Stimulated activated CD8-positive, alpha-beta memory T cell treated with anti-CD3 and anti-CD28 coated beads, Interleukin-7, amount 100 ng/mL, for 48 hours (primary cell): Measurements from ENCODE around the gene THBS2.
"Not testable (repeated sequence)": the region's sequence is repeated elsewhere in the genome, so short reads cannot be mapped to it uniquely, and the experiment has no call there.

Experiments
- DNase-seq, 2 donors: peaks; one replicate each; pipeline ENCODE4 v3.0.0-alpha.2; 2020; ENCODE audit warnings: low read depth in 1 of 2; ENCODE audit errors: extremely low read depth in 1 of 2

Gene THBS2

DNA sequence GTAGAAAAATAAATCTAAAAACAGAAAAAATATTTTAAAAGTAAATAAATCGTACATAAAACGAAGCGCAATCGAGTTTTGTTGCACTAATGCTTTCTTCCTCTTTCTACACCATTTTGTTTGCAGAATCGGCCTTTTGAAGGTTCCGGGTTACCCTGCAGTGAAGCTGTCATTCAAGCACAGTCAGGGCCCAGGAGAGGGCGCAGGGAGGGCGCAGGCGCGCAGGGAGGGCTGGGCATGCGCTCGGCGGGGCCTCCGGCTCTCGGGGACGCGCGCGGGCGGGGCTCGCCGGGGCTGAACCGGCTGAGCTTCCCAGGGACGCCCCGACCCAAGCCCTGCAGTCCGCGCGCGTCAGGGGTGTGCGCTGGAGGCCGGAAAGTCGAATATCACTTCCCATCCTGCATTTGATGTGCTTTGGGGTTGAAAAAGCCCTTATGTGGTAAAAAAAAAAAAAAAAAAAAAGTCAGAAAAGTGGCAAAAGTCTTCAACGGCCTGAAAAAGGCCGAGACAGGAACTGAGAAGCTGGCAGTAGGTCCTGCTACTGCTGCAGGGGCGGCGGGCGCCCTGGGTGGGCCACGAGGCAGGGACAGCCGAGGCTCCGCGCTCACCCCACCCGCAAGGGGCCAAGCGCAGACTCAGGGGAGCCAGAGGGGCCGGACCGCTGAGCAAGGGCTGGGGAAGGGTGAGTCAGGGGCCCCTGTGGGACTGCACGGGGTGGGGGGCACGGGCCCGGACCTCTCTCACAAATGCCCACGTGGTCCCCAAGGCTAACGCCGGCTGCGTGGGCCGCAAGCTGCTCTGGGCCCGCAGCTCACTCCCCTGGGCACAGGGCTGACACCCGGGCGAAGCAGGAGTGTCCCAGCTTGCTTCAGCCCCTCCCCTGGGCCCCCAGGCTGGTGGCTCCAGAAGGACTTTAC is 40.5 kb downstream of the THBS2 start:
- DNase-seq, result peak; percentile 83 to 86

DNA sequence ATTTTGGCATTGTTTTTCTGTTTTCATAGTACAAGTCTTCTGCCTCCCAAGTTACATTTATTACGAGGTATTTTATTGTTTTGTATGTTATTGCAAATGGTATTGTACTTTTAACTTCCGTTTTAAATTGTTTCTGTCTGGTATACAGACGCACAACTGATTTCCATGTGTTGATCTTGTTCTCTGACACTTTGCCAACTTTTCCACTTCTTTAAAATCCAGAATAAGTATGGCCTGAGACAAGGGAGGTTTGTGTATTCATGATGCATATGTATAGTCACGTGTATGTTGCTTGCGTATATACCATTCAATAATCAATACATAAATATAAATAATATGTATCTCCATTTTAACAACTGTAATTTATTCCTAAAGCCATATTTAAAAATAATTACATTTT is 41.2 kb downstream of the THBS2 start:
- DNase-seq, result no peak

DNA sequence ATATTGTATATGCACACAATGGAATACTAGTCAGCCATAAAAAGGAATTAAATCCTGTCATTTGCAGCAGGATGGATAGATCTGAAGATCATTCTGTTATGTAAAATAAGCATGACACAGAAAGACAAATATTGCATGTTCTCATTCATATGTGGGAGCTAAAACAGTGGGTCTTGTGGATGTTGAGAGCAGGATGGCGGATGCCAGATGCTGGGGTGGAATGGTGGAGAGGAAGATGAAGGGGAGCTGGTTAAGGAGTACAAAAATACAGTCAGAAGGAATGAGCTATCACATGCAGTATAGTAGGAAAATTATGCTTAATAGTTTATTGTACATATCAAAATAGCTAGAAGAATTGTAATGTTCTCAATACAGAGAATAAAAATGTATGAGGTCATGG is 41.8 kb downstream of the THBS2 start:
- DNase-seq, result no peak

DNA sequence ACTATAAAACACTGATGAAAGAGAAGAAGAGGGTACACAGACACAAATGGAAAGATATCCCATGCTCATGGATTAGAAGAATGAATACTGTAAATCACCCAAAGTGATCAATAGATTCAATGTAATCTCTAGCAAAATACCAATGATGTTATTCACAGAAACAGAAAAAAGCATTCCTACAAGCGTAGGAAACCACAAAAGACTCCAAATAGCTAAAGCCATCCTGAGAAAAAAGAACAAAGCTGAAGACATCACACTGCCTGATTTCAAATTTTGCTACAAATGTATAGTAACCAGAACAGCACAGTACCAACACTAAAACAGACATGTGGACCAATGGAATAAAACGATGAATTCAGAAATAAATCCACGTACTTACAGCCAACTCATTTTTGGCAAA is 43.0 kb downstream of the THBS2 start:
- no peak for DNase-seq

DNA sequence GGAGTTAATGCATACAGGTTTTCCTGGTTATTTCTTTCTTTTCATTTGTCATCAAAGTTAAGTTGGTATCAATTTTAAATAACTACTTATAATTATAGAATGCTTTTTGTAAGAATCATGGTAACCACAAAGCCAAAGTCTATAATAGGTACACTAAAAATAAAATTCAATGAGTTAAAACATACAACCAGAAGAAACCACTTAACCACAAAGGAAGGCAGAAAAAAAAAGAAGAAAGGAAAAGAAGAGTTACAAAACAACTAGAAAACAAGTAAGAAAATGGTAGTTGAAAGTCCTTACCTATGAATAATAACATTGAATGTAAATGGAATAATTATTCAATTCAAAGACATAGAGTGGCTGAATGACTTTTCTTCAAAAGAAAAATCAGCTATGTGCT is 45.6 kb downstream of the THBS2 start:
- DNase-seq, result no peak

DNA sequence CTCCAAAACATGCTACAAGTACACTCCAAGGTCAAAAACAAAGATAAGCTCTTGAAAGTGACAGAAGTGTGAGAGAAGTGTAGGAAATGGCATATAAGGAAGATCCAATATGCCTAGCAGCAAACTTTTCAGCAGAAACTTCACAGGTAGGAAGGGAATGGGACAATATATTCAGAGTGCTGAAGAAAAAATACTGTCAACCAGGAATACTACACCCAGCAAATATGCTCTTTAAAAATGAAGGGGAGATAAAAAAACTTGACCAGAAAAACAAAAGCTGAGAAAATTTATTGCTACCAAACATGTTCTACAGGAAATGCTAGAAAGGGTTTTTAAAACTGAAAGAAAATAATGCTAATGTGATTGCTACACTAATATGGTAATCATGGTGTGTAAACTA is 46.2 kb downstream of the THBS2 start:
- no peak for DNase-seq

DNA sequence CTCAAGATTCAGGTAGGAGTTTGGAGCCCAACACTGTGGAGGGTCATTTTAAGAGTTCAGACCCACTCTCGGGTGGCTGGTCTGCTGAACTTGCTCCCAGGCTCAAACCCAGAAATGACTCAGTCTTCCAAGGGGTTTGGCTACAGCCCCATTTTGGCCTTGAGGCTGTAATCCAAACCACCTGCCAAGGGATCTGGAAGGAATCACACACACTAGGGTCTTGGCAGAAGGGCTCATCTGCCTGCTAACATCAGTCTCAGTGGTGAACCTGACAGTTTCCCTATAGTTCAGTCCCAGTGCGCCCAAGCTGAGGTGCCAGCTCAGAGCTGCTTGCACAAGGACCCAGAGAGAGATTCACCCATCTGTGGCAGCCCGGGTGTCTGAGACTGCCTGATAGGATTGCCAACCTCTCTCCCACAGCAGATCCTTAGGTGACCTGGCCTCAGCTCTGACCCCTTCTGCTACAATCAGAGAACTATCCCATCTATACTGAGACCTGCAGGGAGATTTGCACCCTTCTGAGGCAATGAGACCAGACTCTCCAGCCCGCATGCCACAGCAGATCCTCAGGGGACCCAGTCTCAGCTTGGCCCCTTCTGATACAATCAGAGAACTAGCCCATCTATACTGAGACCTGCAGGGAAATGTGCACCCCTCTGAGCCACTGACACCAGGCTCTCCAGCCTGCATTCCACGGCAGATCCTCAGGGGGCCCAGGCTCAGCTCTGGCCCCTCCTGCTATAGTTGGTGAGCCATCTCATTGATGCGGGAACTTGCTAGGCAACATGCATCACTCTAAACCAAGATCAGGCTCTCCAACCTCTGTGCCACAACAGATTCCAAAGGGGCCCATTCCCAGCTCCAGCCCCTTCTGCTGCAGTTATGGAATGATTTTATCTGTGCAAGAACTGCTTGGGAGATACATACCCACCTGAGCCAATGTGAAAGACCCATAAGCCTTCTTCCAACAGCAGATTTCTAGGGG is 48.2 kb downstream of the THBS2 start:
- DNase-seq, result no peak

DNA sequence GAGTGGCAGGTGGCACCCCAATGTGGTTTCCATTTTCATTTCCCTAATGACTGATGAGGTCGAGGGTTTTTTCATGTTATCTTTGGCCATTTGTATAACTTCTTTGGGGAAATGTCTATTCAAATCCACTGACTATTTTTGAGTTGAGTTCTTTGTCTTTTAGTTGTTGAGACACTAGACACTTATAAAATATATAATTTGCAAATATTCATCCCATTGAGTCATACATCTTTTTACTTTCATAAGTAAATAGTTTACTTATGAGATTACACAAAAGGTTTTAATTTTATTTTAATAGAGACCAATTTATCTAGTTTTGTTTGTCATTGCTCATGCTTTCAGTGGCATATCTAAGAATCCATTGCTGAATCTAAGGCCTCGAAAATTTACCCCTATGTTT is 49.5 kb downstream of the THBS2 start:
- DNase-seq, result no peak

DNA sequence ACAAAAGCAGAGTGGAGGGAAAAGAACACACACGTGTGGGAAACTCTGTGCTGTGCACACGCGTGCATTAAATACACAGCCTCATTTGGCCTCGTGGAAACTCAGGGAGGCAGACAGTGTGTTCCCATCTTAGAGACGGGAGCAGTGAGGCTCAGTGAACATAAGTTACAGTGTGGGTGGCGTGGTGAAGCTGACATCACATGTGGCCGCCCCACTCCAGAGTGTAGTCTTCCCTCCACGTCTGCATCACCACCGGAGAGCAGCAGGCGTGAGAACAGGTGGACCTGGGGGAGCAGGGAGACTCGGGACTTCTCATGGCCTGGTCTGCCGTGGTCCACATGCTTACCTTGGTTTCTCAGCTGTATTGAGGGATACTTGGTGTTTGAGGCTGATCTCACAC is 51.7 kb downstream of the THBS2 start:
- DNase-seq, result no peak

DNA sequence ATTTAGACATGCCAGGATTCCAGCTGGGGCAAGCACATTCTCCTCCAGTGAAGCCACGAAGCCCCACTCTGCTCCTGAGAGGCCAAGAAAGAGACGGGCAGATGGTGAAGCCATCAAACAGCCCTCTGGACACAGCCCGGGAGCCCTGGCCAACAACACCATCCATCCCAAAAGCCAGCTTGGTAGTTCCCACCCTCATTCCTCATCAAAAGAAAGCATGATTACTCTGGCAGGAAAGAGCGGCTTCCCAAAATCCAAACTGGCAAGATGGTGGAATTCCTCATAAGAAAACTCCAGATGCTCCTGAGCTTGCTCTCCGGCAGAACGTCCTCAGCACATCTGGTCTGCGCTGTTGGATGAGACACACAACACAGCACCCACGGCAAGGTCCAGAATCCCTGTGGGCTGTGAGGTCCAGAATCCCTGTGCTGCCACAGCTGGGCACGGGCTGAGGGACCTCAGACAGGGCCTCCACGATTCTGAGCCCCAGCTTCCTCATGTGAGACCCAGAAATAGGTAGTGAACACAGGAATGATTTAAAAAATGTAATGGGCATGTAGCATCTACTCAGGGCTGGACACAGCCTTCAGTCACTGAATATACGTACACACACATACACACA is 52.6 kb downstream of the THBS2 start:
- DNase-seq, result no peak

DNA sequence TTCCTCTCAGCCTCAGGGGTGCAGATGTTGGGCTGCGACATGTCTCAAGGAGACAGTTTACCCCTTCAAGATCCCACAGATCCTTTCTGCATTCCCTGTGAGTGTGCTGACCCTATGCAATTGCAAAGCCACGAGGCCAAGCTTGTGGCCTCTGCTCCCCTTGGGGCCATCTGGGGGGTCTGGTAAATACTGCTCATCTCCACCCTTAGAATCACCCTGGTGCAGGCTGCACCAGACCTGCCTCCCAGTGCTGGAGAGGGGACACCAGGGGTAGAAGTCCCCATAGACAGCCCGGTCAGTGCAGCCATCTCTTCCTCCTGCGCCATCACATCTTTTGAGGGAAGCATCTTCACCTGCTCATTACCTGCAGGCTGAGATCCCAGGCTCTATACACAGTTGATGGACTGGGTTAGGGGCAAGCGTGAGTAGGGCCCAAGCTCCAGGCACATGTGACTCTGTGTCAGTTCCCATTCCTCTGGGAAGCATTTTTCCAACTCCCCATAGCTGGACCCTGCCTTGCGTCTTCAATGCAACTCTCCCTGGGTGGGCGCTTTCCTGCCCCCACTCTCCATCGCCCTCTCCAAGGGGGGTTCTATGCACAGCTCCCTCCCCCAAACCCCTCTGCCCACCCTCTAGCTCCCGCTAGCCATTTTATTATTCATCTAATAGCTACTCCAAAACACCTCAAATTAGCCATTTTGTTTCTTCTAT is 53.9 kb downstream of the THBS2 start:
- DNase-seq, result no peak

DNA sequence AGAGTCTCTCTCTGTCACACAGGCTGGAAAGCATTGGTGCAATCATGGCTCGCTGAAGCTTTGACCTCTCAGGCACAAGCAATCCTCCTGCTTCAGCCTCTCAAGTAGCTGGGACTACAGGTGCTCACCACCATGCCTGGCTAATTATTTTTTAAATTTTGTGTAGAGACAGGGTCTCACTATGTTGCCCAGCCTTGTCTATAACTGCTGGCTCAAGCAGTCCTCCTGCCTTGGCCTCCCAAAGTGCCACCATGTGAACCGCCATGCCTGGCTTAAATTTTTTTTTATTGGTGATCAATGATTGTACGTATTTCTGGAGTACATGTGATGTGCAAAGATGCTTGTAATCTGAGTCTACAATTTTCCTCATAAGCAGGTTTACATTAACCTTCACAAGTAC is 54.8 kb downstream of the THBS2 start:
- DNase-seq, result no peak

DNA sequence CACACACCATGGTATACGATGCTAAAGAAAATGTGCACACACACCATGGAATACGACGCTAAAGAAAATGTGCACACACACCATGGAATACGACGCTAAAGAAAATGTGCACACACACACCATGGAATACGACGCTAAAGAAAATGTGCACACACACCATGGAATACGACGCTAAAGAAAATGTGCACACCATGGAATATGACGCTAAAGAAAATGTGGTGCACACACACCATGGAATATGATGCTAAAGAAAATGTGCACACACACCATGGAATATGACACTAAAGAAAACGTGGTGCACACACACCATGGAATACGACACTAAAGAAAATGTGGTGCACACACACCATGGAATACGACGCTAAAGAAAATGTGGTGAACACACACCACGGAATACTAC is 55.7 kb downstream of the THBS2 start:
- not testable (repeated sequence) for DNase-seq

DNA sequence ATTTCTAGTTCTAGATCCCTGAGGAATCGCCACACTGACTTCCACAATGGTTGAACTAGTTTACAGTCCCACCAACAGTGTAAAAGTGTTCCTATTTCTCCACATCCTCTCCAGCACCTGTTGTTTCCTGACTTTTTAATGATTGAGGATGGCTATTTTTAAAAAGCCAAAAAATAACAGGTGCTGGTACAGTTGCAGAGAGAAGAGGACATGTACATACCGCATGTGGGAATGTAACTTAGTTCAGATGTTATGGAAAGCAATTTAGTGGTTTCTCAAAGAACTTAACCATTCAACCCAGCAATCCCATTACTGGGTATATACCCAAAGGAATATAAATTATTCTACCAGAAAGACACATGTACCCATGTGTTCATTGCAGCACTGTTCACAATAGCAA is 57.4 kb downstream of the THBS2 start:
- DNase-seq, result not testable (repeated sequence)

DNA sequence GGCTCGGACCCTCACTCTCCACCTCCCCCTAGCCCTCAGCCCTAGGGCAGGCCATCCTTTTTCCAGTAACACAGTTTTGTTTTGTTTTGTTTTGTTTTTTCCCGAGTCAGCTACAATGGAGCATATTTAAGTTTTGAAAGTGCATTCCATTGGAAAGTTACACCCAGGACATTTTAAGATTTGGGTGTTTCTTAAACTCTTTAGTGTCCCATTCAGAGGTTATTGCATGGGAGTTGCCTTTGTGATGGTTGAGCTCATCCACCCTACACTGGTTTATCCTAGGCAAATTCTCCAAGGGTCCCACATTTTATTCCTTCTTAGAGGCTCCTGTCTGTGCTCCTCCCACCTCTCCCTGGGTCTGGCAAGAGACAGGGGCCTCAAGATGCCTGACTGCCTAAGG is 58.9 kb downstream of the THBS2 start:
- no peak for DNase-seq

DNA sequence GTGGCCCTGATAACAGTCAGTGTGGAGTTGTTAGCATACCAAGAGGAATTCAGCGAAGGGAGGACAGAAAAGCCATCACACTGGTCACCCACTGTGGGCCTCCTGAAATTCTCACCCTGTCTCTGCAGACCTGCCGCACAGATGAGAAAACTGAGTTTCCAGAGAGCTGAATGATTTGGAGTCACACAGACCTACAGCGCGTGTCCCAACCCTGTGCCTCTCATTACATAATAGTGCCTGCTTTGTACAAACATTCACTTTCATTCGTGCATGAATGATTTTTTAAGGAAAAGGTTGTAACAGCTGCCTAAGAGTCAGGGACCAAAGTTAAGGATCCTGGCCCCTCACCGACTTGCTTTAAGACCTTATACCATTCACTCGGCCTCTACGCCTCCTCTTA is 62.7 kb downstream of the THBS2 start:
- no peak for DNase-seq

DNA sequence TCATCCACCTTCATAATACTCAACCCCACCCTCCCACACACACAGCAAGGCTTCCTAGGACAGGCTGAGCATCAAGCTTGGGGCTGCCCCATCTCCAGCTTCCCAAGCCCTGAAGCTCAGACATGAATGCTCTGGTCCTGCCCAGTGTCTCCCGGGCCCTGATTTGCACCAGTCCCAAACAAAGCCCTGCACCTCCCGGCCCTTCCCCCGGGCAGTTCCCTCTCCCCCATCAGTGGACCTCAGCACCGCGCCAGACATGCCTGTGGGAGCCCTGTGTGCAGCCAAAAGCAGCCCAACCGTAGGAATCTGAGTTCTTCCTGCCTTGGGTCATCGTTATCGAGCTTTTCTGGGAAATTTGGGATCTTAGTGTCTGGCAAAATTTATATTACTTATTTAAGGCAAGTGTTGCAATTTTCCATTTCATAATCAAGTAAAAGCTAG is 63.5 kb downstream of the THBS2 start:
- DNase-seq, result no peak

DNA sequence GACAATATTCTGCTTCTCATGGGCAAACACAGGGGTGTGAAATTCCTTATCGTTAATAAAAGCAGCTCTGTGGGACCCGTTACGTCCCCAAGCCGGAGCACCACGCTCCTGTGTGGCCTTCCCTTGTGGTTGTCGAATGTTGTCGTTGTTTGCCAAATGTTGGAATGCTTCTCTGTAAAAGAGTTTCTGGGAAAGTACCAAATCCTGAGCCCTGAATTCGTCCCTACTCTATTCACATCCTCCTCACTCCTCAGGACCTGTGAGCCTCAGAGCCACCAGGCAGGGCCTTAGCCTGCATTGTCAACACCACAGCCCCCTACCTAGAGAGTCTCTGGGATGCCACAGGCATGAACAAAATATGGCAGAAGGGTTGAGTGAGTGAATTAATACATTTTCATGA is 64.0 kb downstream of the THBS2 start:
- DNase-seq, result no peak

DNA sequence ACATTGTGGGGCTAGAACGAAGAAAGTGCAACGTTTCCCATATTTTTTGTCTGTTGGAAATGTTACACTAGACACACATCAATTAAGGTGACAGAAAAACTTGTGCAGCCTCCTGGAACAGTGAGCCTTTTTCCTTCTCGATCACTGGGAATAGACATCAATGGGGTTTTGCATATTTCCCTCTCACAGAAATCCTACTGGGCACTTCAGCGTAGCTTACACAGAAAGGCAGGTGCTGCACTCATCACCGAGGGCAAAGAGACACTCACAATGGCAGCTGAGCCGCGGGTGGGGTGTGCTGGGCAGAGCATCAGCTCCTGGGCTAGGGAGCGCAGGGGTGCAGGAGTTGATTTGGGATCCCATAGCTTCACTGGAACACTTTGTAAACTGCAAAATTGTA is 64.5 kb downstream of the THBS2 start:
- DNase-seq, result no peak

DNA sequence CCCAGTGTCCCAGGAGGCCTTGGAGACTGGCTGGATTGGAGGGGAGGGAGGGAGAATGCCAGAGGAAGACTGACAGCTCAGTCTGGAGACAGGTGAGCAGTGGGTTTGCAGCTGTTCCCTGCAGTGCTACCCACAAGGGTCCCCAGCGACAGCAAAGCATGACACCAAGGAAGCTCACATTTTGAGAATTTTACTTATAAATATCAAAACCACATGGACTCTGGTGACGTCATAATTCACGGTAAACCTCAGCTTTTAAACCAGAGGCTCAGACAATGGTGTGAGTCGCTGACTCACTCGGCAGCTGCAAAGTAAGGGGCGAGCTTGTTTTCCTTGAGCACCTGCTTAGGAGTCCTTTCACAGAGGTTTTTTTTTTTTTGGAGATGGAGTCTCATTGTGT is 65.2 kb downstream of the THBS2 start:
- peak in 1 of 2 donors; percentile 19 for DNase-seq

DNA sequence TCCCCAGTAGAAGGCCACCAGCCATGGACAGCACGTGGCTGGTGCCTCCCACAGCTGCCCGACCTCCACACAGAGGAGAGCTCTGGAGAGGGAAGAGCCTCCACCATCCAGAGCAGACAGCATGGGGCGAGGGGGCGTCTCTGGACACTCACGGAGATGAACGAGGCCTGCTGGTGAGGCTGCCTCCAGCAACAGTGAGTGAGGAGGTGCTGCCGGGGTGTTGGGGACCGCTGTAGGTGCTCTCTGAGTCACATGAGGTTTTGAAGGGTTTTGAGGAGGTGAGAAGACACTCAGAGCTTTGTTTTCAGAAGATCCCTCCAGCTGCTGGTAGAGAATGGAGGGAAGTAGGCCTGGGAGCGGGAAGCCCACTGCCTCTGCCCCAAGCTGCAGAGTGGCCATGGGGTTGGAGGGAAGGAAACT is 65.6 kb downstream of the THBS2 start:
- DNase-seq, result no peak
